ENCODE results near the gene CBX8. TPM values are rescaled to one million over a fixed set of nuclear protein-coding genes. Genes with fewer than 3 reads are reported as not detected.
A peak's percentile ranks its signal among the peaks of the same experiment; 100 is the strongest.

Gene CBX8
- total and polyA plus RNA-seq, 2 of the 13 experiments (the other 11 are each of a cell fraction or from before 2014, with no cell fraction given), result 0.34 to 12.6 TPM

- TF ChIP-seq ZNF646 (CRISPR knock-in tag; IDR thresholded peaks at IDR 0.05) (no peak), JDP2 (CRISPR knock-in tag; IDR thresholded peaks at IDR 0.05; ENCODE audit: borderline replicate concordance) (no peak), ZHX1 (CRISPR knock-in tag; IDR thresholded peaks at IDR 0.05; ENCODE audit: low read depth) (no peak), HDAC2 (CRISPR knock-in tag; IDR thresholded peaks at IDR 0.05) (peak; percentile 55; the same call in 1 of the 2 replicates), KLF13 (CRISPR knock-in tag; IDR thresholded peaks at IDR 0.05) (no peak), NR2C2 (CRISPR knock-in tag; IDR thresholded peaks at IDR 0.05; ENCODE audit: borderline replicate concordance) (0 out of 2 replicates have a peak, but pooled peaks have one; percentile 44), ZNF343 (CRISPR knock-in tag; IDR thresholded peaks at IDR 0.05) (peak; percentile 100), ZNF207 (IDR thresholded peaks at IDR 0.05; ENCODE audit: borderline replicate concordance) (no peak), ZNF282 (IDR thresholded peaks at IDR 0.05; ENCODE audit: partially characterized antibody) (no peak), CREBL2 (CRISPR knock-in tag; IDR thresholded peaks at IDR 0.05; ENCODE audit: borderline replicate concordance) (no peak), NFE2L1 (CRISPR knock-in tag; IDR thresholded peaks at IDR 0.05; ENCODE audit: borderline replicate concordance) (no peak), ZNF598 (CRISPR knock-in tag; IDR thresholded peaks at IDR 0.05; ENCODE audit: borderline replicate concordance) (no peak), FOXJ3 (CRISPR knock-in tag; IDR thresholded peaks at IDR 0.05; ENCODE audit: borderline replicate concordance) (no peak), ZNF251 (CRISPR knock-in tag; IDR thresholded peaks at IDR 0.05) (no peak), ATF7-NPFF (CRISPR knock-in tag; IDR thresholded peaks at IDR 0.05; ENCODE audit: low read depth) (no peak), GMEB2 (CRISPR knock-in tag; IDR thresholded peaks at IDR 0.05; ENCODE audit: low read depth) (no peak), ARHGAP35 (CRISPR knock-in tag; IDR thresholded peaks at IDR 0.05; ENCODE audit: borderline replicate concordance) (no peak), ZNF543 (CRISPR knock-in tag; IDR thresholded peaks at IDR 0.05) (0 out of 2 replicates have a peak, but pooled peaks have one; percentile 23), ZNF709 (CRISPR knock-in tag; IDR thresholded peaks at IDR 0.05) (no peak)
Observed at GRCh38 chr17:79818026-79818758, 21.3 kb upstream of the CBX8 start (continued).

All from HepG2 (cell line).